IPS-20b (cell line): ENCODE measurements around the gene WDR86.
A peak's percentile ranks its signal among the peaks of the same experiment; 100 is the strongest.

ENCODE experiments used
- H3K27ac ChIP-seq: one replicate; pipeline ENCODE4 v1.5.1; 2013; ENCODE audit warnings: low read length
- H3K27me3 ChIP-seq: 2 replicates; pipeline ENCODE4 v1.6.1; 2013; ENCODE audit warnings: mild to moderate bottlenecking, low read length, inconsistent platforms; ENCODE audit not compliant: insufficient read depth
- H3K36me3 ChIP-seq: 2 replicates; pipeline ENCODE4 v1.6.1; 2013; ENCODE audit warnings: low read depth, mild to moderate bottlenecking, inconsistent platforms, low read length, moderate library complexity; ENCODE audit not compliant: insufficient read depth
- H3K4me1 ChIP-seq: 2 replicates; pipeline ENCODE4 v1.6.1; 2013; ENCODE audit warnings: mild to moderate bottlenecking, control low read depth, inconsistent platforms, low read length, moderate library complexity; ENCODE audit not compliant: insufficient read depth
- H3K4me3 ChIP-seq: 2 replicates; pipeline ENCODE4 v1.5.1; 2013; ENCODE audit warnings: mild to moderate bottlenecking, low read length, inconsistent platforms
- H3K9ac ChIP-seq: 2 replicates; pipeline ENCODE4 v1.6.1; 2013; ENCODE audit warnings: low read depth, mild to moderate bottlenecking, inconsistent platforms, low read length, moderate library complexity
- H3K9me3 ChIP-seq: 2 replicates; pipeline ENCODE4 v1.6.1; 2013; ENCODE audit warnings: mild to moderate bottlenecking, low read depth, low read length, inconsistent platforms; ENCODE audit not compliant: insufficient read depth

WDR86 gene

DNA sequence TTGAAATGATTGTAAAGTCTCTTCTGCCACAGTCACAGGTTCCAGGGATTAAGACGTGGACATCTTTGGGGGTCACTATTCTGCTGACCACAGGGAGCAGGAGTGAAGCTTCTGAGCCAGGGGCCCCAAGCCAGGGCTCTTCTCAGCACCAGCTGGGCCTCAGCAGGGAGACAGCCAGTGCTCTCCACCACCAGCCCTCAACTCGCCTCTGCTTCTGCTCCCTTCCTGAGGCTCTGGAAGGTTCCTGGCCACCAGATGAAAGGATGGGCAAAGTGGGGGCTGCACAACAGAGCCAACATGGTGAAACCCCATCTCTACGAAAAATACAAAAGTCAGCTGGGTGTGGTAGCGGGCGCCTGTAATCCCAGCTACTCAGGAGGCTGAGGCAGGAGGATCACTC lies 41.3 kb upstream of the WDR86 start:
- no peaks in the 10 kb centered on the region for H3K9me3 ChIP-seq

GRCh38 chr7:151449990-151450389 lies 40.2 kb upstream of the WDR86 start:
- H3K9me3 ChIP-seq = no peaks in the 10 kb centered on the region
- no peak overlapping the region for H3K27ac ChIP-seq
- H3K36me3 ChIP-seq = no peaks in the 10 kb centered on the region

More for the DNA sequence above, 41.3 kb upstream of the WDR86 start:
- Histone ChIP-seq H3K36me3 (no peaks in the 10 kb centered on the region), H3K4me1 (peaks cover 10% of the 10 kb centered on the region; the same call in 1 of the 2 replicates), H3K4me3 (no peak overlapping the region), H3K27me3 (peaks cover 6% of the 10 kb centered on the region; the same call in 1 of the 2 replicates), H3K9ac (no peak overlapping the region), H3K27ac (no peak overlapping the region)

GRCh38 chr7:151448261-151449252 lies 38.7 kb upstream of the WDR86 start:
- no peaks in the 10 kb centered on the region for H3K9me3 ChIP-seq
- H3K36me3 ChIP-seq = no peaks in the 10 kb centered on the region
- H3K27me3 ChIP-seq = peaks cover 13% of the 10 kb centered on the region; the same call in 1 of the 2 replicates
- H3K27ac ChIP-seq = no peak overlapping the region
- peak overlapping the region; percentile 66; the same call in 1 of the 2 replicates for H3K4me3 ChIP-seq
- no peaks in the 10 kb centered on the region; the same call in 1 of the 2 replicates for H3K4me1 ChIP-seq
- H3K9ac ChIP-seq = no peak overlapping the region

More at GRCh38 chr7:151449990-151450389, 40.2 kb upstream of the WDR86 start:
- Histone ChIP-seq H3K4me3 (no peak overlapping the region), H3K27me3 (peaks cover 6% of the 10 kb centered on the region; the same call in 1 of the 2 replicates), H3K4me1 (no peaks in the 10 kb centered on the region; the same call in 1 of the 2 replicates), H3K9ac (no peak overlapping the region)

- no peak overlapping the region for H3K27ac ChIP-seq
- H3K4me1 ChIP-seq = no peaks in the 10 kb centered on the region; the same call in 1 of the 2 replicates
- peak overlapping the region; percentile 66; the same call in 1 of the 2 replicates for H3K4me3 ChIP-seq
- H3K9ac ChIP-seq = no peak overlapping the region
- H3K36me3 ChIP-seq = no peaks in the 10 kb centered on the region
- H3K9me3 ChIP-seq = no peaks in the 10 kb centered on the region
- H3K27me3 ChIP-seq = peaks cover 13% of the 10 kb centered on the region; the same call in 1 of the 2 replicates
These were observed 38.0 kb upstream of the WDR86 start for GRCh38 chr7:151447901-151448260.

DNA sequence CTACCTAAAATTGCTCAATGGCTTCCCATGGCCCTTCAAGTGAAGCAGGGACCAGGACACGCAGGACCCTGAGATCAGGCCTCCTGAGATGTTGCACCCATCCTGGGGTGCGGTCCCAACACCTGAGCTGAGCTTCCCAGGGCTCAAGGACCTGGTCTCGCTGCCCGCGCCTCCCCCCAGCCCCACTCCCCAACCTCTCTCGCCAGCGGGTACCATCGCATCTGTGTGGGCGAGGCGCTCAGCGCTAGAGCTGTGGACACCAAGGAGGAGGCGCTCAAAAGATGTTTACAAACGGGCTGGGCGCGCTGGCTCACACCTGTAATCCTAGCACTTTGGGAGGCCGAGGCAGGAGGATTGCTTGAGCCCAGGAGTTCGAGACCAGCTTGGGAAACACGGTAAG lies 37.5 kb upstream of the WDR86 start:
- Histone ChIP-seq H3K27ac (no peak overlapping the region), H3K4me3 (no peak overlapping the region), H3K9me3 (no peaks in the 10 kb centered on the region), H3K4me1 (no peaks in the 10 kb centered on the region), H3K9ac (no peak overlapping the region), H3K27me3 (peaks cover 13% of the 10 kb centered on the region; the same call in 1 of the 2 replicates), H3K36me3 (no peaks in the 10 kb centered on the region)

GRCh38 chr7:151446412-151446811 lies 36.6 kb upstream of the WDR86 start:
- Histone ChIP-seq H3K36me3 (no peaks in the 10 kb centered on the region), H3K9ac (no peak overlapping the region), H3K27ac (no peak overlapping the region), H3K9me3 (no peaks in the 10 kb centered on the region), H3K4me3 (no peak overlapping the region), H3K27me3 (peaks cover 13% of the 10 kb centered on the region; the same call in 1 of the 2 replicates), H3K4me1 (peaks cover 2% of the 10 kb centered on the region; the same call in 1 of the 2 replicates)

DNA sequence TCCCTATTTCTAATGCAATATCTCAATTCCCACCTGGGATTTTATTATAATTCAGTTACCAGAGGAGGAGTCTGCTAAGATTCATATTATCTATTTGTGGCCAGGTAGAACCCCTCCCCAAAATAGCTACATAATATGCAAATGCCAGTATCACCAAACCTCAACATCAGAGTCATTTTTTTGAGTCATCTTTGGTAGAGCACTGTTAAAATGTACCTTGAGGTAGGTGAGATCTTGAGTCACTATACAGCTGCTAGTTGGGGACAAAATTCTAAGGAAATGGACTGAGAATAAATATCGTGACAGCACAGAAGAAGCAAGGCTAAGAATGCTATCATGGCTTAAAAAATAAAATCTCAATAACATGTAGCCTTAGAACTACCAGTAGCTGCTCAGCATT lies 34.8 kb upstream of the WDR86 start:
- H3K9ac ChIP-seq = no peak overlapping the region
- peaks cover 3% of the 10 kb centered on the region; the same call in 1 of the 2 replicates for H3K4me1 ChIP-seq
- peaks cover 25% of the 10 kb centered on the region; the same call in 1 of the 2 replicates for H3K27me3 ChIP-seq
- H3K36me3 ChIP-seq = no peaks in the 10 kb centered on the region
- H3K4me3 ChIP-seq = no peak overlapping the region
- H3K27ac ChIP-seq = no peak overlapping the region
- no peaks in the 10 kb centered on the region for H3K9me3 ChIP-seq

DNA sequence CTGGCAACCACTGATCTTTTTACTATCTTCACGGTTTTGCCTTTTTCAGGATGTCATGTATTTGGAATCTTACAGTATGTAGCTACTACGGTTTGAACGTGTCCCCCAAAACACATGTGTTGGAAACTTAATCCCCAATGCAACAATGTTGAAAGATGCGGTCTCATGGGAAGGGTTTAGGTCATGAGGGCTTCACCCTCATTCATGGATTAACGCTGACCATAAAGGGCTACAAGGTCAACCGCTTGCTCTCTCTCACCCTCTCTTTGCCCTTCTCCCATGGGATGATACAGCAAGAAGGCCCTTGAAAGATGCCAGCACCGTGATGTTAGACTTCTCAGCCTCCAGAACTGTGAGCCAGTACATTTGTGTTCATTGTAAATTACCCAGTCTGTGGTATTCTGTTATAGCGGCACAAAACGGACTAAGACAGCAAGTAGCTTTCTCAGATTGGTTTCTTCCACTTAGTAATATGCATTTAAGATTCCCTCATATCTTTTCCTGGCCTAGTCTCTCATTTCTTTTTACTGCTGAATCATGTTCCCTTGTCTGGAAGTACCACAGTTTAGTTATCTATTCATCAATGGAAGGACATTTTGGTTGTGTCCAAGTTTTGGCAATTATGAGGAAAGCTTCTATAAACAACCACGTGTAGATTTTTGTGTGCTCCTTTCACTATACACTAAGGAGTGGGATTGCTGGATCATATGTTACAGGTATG lies 33.1 kb upstream of the WDR86 start:
- Histone ChIP-seq H3K4me1 (peaks cover 6% of the 10 kb centered on the region; the same call in 1 of the 2 replicates), H3K4me3 (no peak overlapping the region), H3K36me3 (no peaks in the 10 kb centered on the region), H3K9me3 (no peaks in the 10 kb centered on the region), H3K27ac (no peak overlapping the region), H3K27me3 (peaks cover 35% of the 10 kb centered on the region), H3K9ac (no peak overlapping the region)

- Histone ChIP-seq H3K4me1 (peaks cover 6% of the 10 kb centered on the region; the same call in 1 of the 2 replicates), H3K27me3 (peaks cover 34% of the 10 kb centered on the region), H3K27ac (no peak overlapping the region), H3K9me3 (no peaks in the 10 kb centered on the region), H3K9ac (peak overlapping the region; percentile 69; the same call in 1 of the 2 replicates), H3K36me3 (no peaks in the 10 kb centered on the region), H3K4me3 (peak overlapping the region; percentile 76; the same call in 1 of the 2 replicates)
These were observed 31.1 kb upstream of the WDR86 start for GRCh38 chr7:151440799-151441445.

DNA sequence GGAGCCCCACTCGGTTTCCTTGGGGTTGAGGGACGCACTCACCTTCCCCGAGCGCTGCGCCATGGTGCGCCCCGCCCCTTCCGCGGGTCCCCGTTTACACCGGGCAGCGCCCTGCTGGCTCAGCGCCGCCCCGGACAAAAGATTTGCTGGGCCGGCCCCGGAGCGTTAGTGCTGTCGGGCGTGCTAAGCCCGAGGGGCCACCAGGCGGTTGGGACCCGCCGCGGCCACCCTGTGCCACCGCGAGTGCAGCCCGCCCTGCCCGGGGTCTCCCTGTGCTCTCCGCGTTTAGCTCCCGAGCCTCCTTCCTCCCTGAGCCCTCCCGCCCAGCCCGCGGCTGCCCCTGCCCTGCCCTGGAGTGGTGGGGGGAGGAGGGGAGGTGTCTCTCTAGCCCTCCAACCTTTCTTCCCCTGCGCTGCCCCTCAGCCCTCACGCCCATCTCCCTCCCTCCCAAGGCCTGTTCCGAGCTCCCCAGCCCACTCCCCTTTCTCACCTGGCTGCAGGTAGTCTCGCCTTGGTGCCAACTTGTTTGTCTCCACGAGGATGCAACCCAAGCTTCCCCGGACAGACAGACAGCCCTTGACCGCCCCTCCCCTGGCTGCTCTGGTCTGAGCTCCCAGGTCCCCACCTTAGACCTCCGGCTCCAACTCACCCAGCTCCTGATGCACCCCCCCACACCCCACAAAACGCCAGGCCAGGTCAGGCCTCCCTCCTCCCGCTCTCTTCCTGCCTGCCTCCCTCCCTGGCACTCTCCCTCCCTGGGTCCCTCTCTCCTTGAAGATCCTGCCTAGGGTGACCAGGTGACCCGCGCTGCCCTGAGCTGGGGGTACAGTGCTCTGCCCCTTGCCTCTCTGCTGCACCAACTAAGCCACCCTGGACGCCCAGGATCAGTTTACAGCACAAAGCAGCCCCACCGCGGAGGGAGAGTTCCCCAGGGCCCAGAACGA lies 30.3 kb upstream of the WDR86 start, which contains the start of gene CRYGN:
TSS of gene CRYGN (minus strand) at position 287 of the 944 bp plus-strand sequence. CDS start at position 63, 224 bp downstream.
- Histone ChIP-seq H3K4me3 (peak within 1 kb of the TSS; percentile 76), H3K27me3 (peaks cover 34% of the 10 kb centered on the region), H3K4me1 (peaks cover 6% of the 10 kb centered on the region; the same call in 1 of the 2 replicates), H3K9ac (peak within 1 kb of the TSS; percentile 69; the same call in 1 of the 2 replicates), H3K9me3 (no peaks in the 10 kb centered on the region), H3K27ac (no peak within 1 kb of the TSS), H3K36me3 (no peaks in the 10 kb centered on the region)
